GM23338 (cell line): Measurements from ENCODE around the gene CD69. TPM values are rescaled to one million over a fixed set of nuclear protein-coding genes. Genes with fewer than 3 reads are reported as not detected.

ENCODE experiments used
- ATAC-seq: fragments of 200-7000 bp; cut with Tn5 transposase; 3 replicates; pipeline ENCODE4 v1.9.1; 2020
- DNase-seq: peaks from one replicate; pipeline ENCODE4 v3.0.0-alpha.2; 2015; ENCODE audit warnings: low spot score
- H2AFZ ChIP-seq: fragments of 200-600 bp; sonication (generic); 2 replicates; pipeline ENCODE4 v1.8.0; 2016; ENCODE audit warnings: antibody characterized with exemption, mild to moderate bottlenecking, moderate library complexity
- H3F3A ChIP-seq: fragments of 200-600 bp; sonication (generic); replicated peaks from 2 replicates; pipeline ENCODE4 v1.8.0; 2017; ENCODE audit warnings: antibody characterized with exemption, mixed run types, low read depth
- H3K27ac ChIP-seq: fragments of 200-600 bp; sonication (generic); 2 replicates; pipeline ENCODE4 v1.6.1; 2016; ENCODE audit warnings: low read depth
- H3K27me3 ChIP-seq: fragments of 200-600 bp; sonication (generic); 2 replicates; pipeline ENCODE4 v1.8.0; 2016; ENCODE audit warnings: mild to moderate bottlenecking, mixed run types, moderate library complexity; ENCODE audit not compliant: insufficient read depth
- H3K36me3 ChIP-seq: fragments of 200-600 bp; sonication (generic); 2 replicates; pipeline ENCODE4 v1.8.0; 2016; ENCODE audit warnings: mild to moderate bottlenecking; ENCODE audit not compliant: insufficient read depth
- H3K4me1 ChIP-seq: fragments of 200-600 bp; sonication (generic); 2 replicates; pipeline ENCODE4 v1.8.0; 2016; ENCODE audit warnings: mild to moderate bottlenecking, moderate library complexity; ENCODE audit not compliant: insufficient read depth
- H3K4me2 ChIP-seq: fragments of 200-600 bp; sonication (generic); 2 replicates; pipeline ENCODE4 v1.7.1; 2017; ENCODE audit warnings: mixed run types
- H3K4me3 ChIP-seq: fragments of 200-600 bp; sonication (generic); 2 replicates; pipeline ENCODE4 v1.6.1; 2016; ENCODE audit warnings: mixed run types
- H3K79me2 ChIP-seq: fragments of 200-600 bp; sonication (generic); replicated peaks from 2 replicates; pipeline ENCODE4 v1.8.0; 2017; ENCODE audit warnings: mild to moderate bottlenecking; ENCODE audit not compliant: insufficient read depth
- H3K9me2 ChIP-seq: fragments of 200-600 bp; sonication (generic); 2 replicates; pipeline ENCODE4 v1.8.0; 2017; ENCODE audit not compliant: insufficient read depth
- H4K20me1 ChIP-seq: fragments of 200-600 bp; sonication (generic); replicated peaks from 2 replicates; pipeline ENCODE4 v1.8.0; 2017; ENCODE audit warnings: mild to moderate bottlenecking; ENCODE audit not compliant: insufficient read depth
- H3K27ac Mint-ChIP-seq: 2 replicates; pipeline ENCODE4 v1.8.0; 2020; ENCODE audit warnings: inconsistent platforms, mild to moderate bottlenecking, moderate library complexity, mixed read lengths
- H3K27me3 Mint-ChIP-seq: 3 replicates; pipeline ENCODE4 v1.8.0; 2022; ENCODE audit warnings: low read depth, mild to moderate bottlenecking, moderate library complexity, mixed read lengths, inconsistent platforms; ENCODE audit not compliant: insufficient read depth, poor library complexity
- H3K36me3 Mint-ChIP-seq: 3 replicates; pipeline ENCODE4 v1.8.0; 2021; ENCODE audit warnings: low read depth, mild to moderate bottlenecking, inconsistent platforms, moderate library complexity, mixed read lengths
- H3K4me1 Mint-ChIP-seq: 3 replicates; pipeline ENCODE4 v1.8.0; 2020; ENCODE audit warnings: mild to moderate bottlenecking, inconsistent platforms, mixed read lengths
- H3K4me3 Mint-ChIP-seq: 3 replicates; pipeline ENCODE4 v1.8.0; 2021; ENCODE audit warnings: moderate library complexity, mild to moderate bottlenecking, inconsistent platforms, mixed read lengths
- H3K9me3 Mint-ChIP-seq: 3 replicates; pipeline ENCODE4 v1.8.0; 2020; ENCODE audit warnings: moderate library complexity, mild to moderate bottlenecking, inconsistent platforms, mixed read lengths
- CREB1 ChIP-seq: fragments of 250-450 bp; sonication (Bioruptor Pico); IDR thresholded peaks from 2 replicates; pipeline ENCODE4 v1.5.0; 2020; ENCODE audit warnings: low read depth, mild to moderate bottlenecking, moderate library complexity
- CTCF ChIP-seq, 2 experiments: fragments of 200-600 bp in 1 of 2; sonication (generic) in 1 of 2; conservative IDR thresholded peaks; 2 replicates each; pipeline versions ENCODE4 v1.5.1 to v1.6.1; 2016 to 2017; ENCODE audit warnings: antibody characterized with exemption in 2 of 2, low read depth in 2 of 2, mild to moderate bottlenecking in 2 of 2, moderate library complexity in 1 of 2
- ETS1 ChIP-seq: IDR thresholded peaks from 2 replicates; pipeline ENCODE4 v1.6.1; 2016; ENCODE audit warnings: antibody characterized with exemption
- EZH2 ChIP-seq: fragments of 200-600 bp; sonication (generic); IDR thresholded peaks from one replicate; pipeline ENCODE4 v1.8.0; 2017; ENCODE audit warnings: antibody characterized with exemption, mild to moderate bottlenecking, low read depth; ENCODE audit not compliant: unreplicated experiment
- EZH2phosphoT487 ChIP-seq: fragments of 200-600 bp; sonication (generic); IDR thresholded peaks from one replicate; pipeline ENCODE4 v1.8.1; 2018; ENCODE audit warnings: antibody characterized with exemption; ENCODE audit not compliant: unreplicated experiment
- JUNB ChIP-seq: IDR thresholded peaks from one replicate; pipeline ENCODE4 v1.6.1; 2016; ENCODE audit warnings: antibody characterized with exemption; ENCODE audit not compliant: unreplicated experiment
- NANOG ChIP-seq: IDR thresholded peaks from 2 replicates; pipeline ENCODE4 v1.6.1; 2016; ENCODE audit warnings: antibody characterized with exemption, borderline replicate concordance
- POLR2AphosphoS5 ChIP-seq: IDR thresholded peaks from 2 replicates; pipeline ENCODE4 v1.6.1; 2016; ENCODE audit warnings: antibody characterized with exemption, low read depth
- REST ChIP-seq: IDR thresholded peaks from one replicate; pipeline ENCODE4 v1.6.1; 2018; ENCODE audit warnings: antibody characterized with exemption; ENCODE audit not compliant: unreplicated experiment
- STAT1 ChIP-seq: IDR thresholded peaks from one replicate; pipeline ENCODE4 v1.6.1; 2016; ENCODE audit warnings: antibody characterized with exemption; ENCODE audit not compliant: unreplicated experiment
- ZNF114 ChIP-seq: fragments of 250-450 bp; sonication (Bioruptor Pico); IDR thresholded peaks from 2 replicates; pipeline ENCODE4 v1.5.0; 2020; ENCODE audit warnings: mild to moderate bottlenecking, moderate library complexity
- ZNF331 ChIP-seq: fragments of 250-450 bp; sonication (Bioruptor Pico); IDR thresholded peaks from 2 replicates; pipeline ENCODE4 v1.5.0; 2020; ENCODE audit warnings: low read depth, mild to moderate bottlenecking, moderate library complexity
- ZNF462 ChIP-seq: fragments of 250-450 bp; sonication (Bioruptor Pico); IDR thresholded peaks from 2 replicates; pipeline ENCODE4 v1.5.0; 2020; ENCODE audit warnings: mild to moderate bottlenecking, moderate library complexity
- polyA plus RNA-seq: library from polyadenylated mRNA; unstranded; fragments of >200 nt; fragmentation: Nextera tagmentation; extraction: Ambion mirVana; gene quantifications from 2 replicates; pipeline ENCODE4 v1.2.1, GENCODE V29; 2016
- total RNA-seq: library from RNA; depleted of rRNA; stranded (reverse); fragments of >200 nt; shearing (Covaris generic); gene quantifications from 2 replicates; pipeline ENCODE4 v1.2.3, GENCODE V29; 2014

The CD69 gene
- total and polyA plus RNA-seq, 2 experiments from 2014 or later = not detected

GRCh38 chr12:9792961-9793617, 32.4 kb upstream of the CD69 start:
- H3F3A ChIP-seq = no peaks in the 10 kb centered on the region
- DNase-seq (no peak), ATAC-seq (no peak)
- no peaks in the 10 kb centered on the region for H3K79me2 ChIP-seq
- peaks cover 28% of the 10 kb centered on the region for H3K4me1 ChIP-seq
- no peak overlapping the region for H3K27ac ChIP-seq
- H3K9me3 Mint-ChIP-seq = peaks cover 13% of the 10 kb centered on the region
- H3K36me3 ChIP-seq = no peaks in the 10 kb centered on the region
- no peak for TF ChIP-seq REST
- no peak for TF ChIP-seq ZNF462
- no peak for TF ChIP-seq ZNF114 (CRISPR knock-in tag)
- TF ChIP-seq CTCF (conservative IDR thresholded peaks at IDR 0.05; ENCODE audit: low read depth in 2 of 2) = no peak
- TF ChIP-seq NANOG = no peak
- no peak for TF ChIP-seq ZNF331 (CRISPR knock-in tag)
- no peak for TF ChIP-seq CREB1
- no peak for TF ChIP-seq ETS1
- no peak for TF ChIP-seq EZH2
- no peak for TF ChIP-seq JUNB
- TF ChIP-seq STAT1 = no peak
- no peak for TF ChIP-seq POLR2AphosphoS5
- no peak for TF ChIP-seq EZH2phosphoT487
- H3K4me3 Mint-ChIP-seq = no peak overlapping the region
- H3K9me2 ChIP-seq = no peaks in the 10 kb centered on the region
- H3K4me3 ChIP-seq = no peak overlapping the region
- H3K27me3 Mint-ChIP-seq = no peaks in the 10 kb centered on the region
- H3K4me1 Mint-ChIP-seq = peaks cover 31% of the 10 kb centered on the region
- H3K36me3 Mint-ChIP-seq = peaks cover 13% of the 10 kb centered on the region; the same call in 2 of the 3 replicates
- no peak overlapping the region for H3K4me2 ChIP-seq
- H3K27ac Mint-ChIP-seq = peak overlapping the region; percentile 53; the same call in 1 of the 2 replicates
- no peaks in the 10 kb centered on the region for H4K20me1 ChIP-seq
- no peaks in the 10 kb centered on the region for H3K27me3 ChIP-seq
- H2AFZ ChIP-seq = no peak overlapping the region
